ENCODE results near the gene SPAG6.

DNA sequence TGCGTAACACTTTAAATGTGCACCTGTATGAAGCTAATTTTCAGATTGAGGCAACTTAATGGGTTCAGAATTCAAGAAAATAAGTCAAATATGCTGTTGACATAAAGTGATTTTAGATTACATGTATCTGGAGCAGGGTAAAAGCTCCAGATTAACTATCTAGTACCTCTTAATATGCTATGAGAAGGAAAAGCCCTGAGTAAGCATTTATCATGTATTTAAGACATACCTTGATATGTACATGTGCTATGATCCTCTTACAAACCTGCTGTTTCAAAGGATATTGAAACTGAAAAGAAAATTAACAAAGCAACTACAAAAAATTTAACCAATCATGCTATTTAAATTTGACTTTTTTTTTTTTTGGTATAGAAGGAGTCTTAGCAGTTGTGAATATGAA is 4.5 kb downstream of the SPAG6 start:
- TF ChIP-seq, protein P1, sequence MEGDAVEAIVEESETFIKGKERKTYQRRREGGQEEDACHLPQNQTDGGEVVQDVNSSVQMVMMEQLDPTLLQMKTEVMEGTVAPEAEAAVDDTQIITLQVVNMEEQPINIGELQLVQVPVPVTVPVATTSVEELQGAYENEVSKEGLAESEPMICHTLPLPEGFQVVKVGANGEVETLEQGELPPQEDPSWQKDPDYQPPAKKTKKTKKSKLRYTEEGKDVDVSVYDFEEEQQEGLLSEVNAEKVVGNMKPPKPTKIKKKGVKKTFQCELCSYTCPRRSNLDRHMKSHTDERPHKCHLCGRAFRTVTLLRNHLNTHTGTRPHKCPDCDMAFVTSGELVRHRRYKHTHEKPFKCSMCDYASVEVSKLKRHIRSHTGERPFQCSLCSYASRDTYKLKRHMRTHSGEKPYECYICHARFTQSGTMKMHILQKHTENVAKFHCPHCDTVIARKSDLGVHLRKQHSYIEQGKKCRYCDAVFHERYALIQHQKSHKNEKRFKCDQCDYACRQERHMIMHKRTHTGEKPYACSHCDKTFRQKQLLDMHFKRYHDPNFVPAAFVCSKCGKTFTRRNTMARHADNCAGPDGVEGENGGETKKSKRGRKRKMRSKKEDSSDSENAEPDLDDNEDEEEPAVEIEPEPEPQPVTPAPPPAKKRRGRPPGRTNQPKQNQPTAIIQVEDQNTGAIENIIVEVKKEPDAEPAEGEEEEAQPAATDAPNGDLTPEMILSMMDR (IDR thresholded peaks at IDR 0.05), result no peak
- no peak for TF ChIP-seq POLR2A (IDR thresholded peaks at IDR 0.05)

Measured in uterus (tissue), 2 donors.